Parathyroid adenoma (tissue), 2 donors: ENCODE data around the gene HOXD13.

Source experiments
- H2AFZ ChIP-seq: fragments of 300-600 bp; sonication (generic); one replicate; pipeline ENCODE4 v1.7.0; 2017; ENCODE audit warnings: antibody characterized with exemption, mild to moderate bottlenecking
- H3K27ac ChIP-seq: fragments of 300-600 bp; sonication (generic); one replicate; pipeline ENCODE4 v1.7.0; 2017
- H3K27me3 ChIP-seq: fragments of 300-600 bp; sonication (generic); one replicate; pipeline ENCODE4 v1.7.0; 2017; ENCODE audit warnings: low read length; ENCODE audit not compliant: control insufficient read depth, insufficient read depth
- H3K36me3 ChIP-seq: fragments of 300-600 bp; sonication (generic); one replicate; pipeline ENCODE4 v1.7.0; 2017; ENCODE audit warnings: low read length; ENCODE audit not compliant: control insufficient read depth, insufficient read depth
- H3K4me1 ChIP-seq: fragments of 300-600 bp; sonication (generic); one replicate; pipeline ENCODE4 v1.7.0; 2017; ENCODE audit warnings: control low read depth
- H3K4me2 ChIP-seq: fragments of 300-600 bp; sonication (generic); one replicate; pipeline ENCODE4 v1.7.0; 2017; ENCODE audit warnings: low read length
- H3K4me3 ChIP-seq: fragments of 300-600 bp; sonication (generic); one replicate; pipeline ENCODE4 v1.7.0; 2017; ENCODE audit warnings: low read depth, low read length
- H3K79me2 ChIP-seq: fragments of 300-600 bp; sonication (generic); one replicate; pipeline ENCODE4 v1.7.0; 2017; ENCODE audit warnings: control low read depth
- H3K9ac ChIP-seq: fragments of 300-600 bp; sonication (generic); one replicate; pipeline ENCODE4 v1.7.0; 2017; ENCODE audit warnings: mild to moderate bottlenecking
- H3K9me3 ChIP-seq: fragments of 300-600 bp; sonication (generic); one replicate; pipeline ENCODE4 v1.7.0; 2017; ENCODE audit warnings: low read length; ENCODE audit not compliant: control insufficient read depth
- CTCF ChIP-seq: fragments of 300-600 bp; sonication (generic); IDR thresholded peaks from one replicate; pipeline ENCODE4 v1.7.0; 2017; ENCODE audit warnings: antibody characterized with exemption, mild to moderate bottlenecking
- donor health status: primary hyperparathyroidism.

Gene HOXD13

GRCh38 chr2:176111846-176112374, 19.4 kb downstream of the HOXD13 start:
- Histone ChIP-seq H3K79me2 (no peaks in the 10 kb centered on the region), H3K27me3 (peaks cover 40% of the 10 kb centered on the region), H3K4me3 (no peak overlapping the region), H3K9ac (no peak overlapping the region), H2AFZ (no peak overlapping the region), H3K27ac (no peak overlapping the region), H3K9me3 (no peaks in the 10 kb centered on the region), H3K4me1 (no peaks in the 10 kb centered on the region), H3K4me2 (no peak overlapping the region), H3K36me3 (no peaks in the 10 kb centered on the region)
- no peak for TF ChIP-seq CTCF

- H2AFZ ChIP-seq, result no peak overlapping the region
- H3K27me3 ChIP-seq, result peaks cover 40% of the 10 kb centered on the region
- no peak overlapping the region for H3K4me2 ChIP-seq
- no peak overlapping the region for H3K27ac ChIP-seq
- no peak overlapping the region for H3K9ac ChIP-seq
- H3K79me2 ChIP-seq, result no peaks in the 10 kb centered on the region
- no peaks in the 10 kb centered on the region for H3K9me3 ChIP-seq
- H3K36me3 ChIP-seq, result no peaks in the 10 kb centered on the region
- H3K4me1 ChIP-seq, result no peaks in the 10 kb centered on the region
- no peak overlapping the region for H3K4me3 ChIP-seq
- no peak for TF ChIP-seq CTCF
Measured at GRCh38 chr2:176112375-176113302, 20.1 kb downstream of the HOXD13 start.

- no peak for TF ChIP-seq CTCF
- Histone ChIP-seq H3K4me3 (no peak overlapping the region), H3K9me3 (no peaks in the 10 kb centered on the region), H3K27me3 (peaks cover 42% of the 10 kb centered on the region), H3K9ac (no peak overlapping the region), H3K4me1 (no peaks in the 10 kb centered on the region), H3K4me2 (no peak overlapping the region), H3K27ac (no peak overlapping the region), H3K79me2 (no peaks in the 10 kb centered on the region), H2AFZ (no peak overlapping the region), H3K36me3 (no peaks in the 10 kb centered on the region)
Measured at GRCh38 chr2:176114120-176114929, 21.8 kb downstream of the HOXD13 start.

GRCh38 chr2:176114930-176115625, 22.6 kb downstream of the HOXD13 start:
- peaks cover 37% of the 10 kb centered on the region for H3K27me3 ChIP-seq
- H3K79me2 ChIP-seq, result no peaks in the 10 kb centered on the region
- no peaks in the 10 kb centered on the region for H3K9me3 ChIP-seq
- no peak overlapping the region for H3K4me2 ChIP-seq
- H3K27ac ChIP-seq, result no peak overlapping the region
- H3K4me1 ChIP-seq, result no peaks in the 10 kb centered on the region
- H2AFZ ChIP-seq, result no peak overlapping the region
- H3K4me3 ChIP-seq, result no peak overlapping the region
- H3K36me3 ChIP-seq, result no peaks in the 10 kb centered on the region
- H3K9ac ChIP-seq, result no peak overlapping the region
- no peak for TF ChIP-seq CTCF
